GM12872 (cell line): Measurements from ENCODE around the gene SFTA2.

ENCODE experiments used
- CTCF ChIP-seq: IDR thresholded peaks from 3 replicates; pipeline ENCODE4 v1.5.1; 2011; ENCODE audit warnings: low read depth, mild to moderate bottlenecking, low read length, moderate library complexity; ENCODE audit not compliant: insufficient read depth

The SFTA2 gene

GRCh38 chr6:30930506-30930905, 1.5 kb downstream of the SFTA2 start:
- no peak for TF ChIP-seq CTCF

- TF ChIP-seq CTCF = no peak
Observed at GRCh38 chr6:30928677-30929076, 3.3 kb downstream of the SFTA2 start.

DNA sequence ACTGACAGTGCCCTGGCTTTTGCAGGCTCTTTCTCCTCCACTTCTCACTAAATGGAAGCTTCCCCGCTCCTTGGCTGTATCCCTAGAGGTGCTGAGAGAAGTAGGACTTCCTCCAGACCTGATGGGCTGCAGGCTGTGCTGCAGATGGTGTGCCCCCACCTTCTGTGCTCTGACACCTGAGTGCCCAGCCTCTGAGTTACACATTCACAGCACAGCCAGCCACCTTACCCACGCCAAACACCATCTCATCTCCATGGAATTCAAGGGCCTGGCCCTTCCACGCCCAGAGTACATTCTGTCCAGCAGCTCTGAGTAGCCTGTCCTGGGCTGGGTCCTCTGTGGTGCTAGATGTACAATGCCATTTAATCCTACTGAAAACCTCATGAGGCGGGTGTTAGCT, 5.3 kb downstream of the SFTA2 start:
- no peak for TF ChIP-seq CTCF

- TF ChIP-seq CTCF = no peak
Observed at GRCh38 chr6:30922447-30922852, 9.5 kb downstream of the SFTA2 start.

DNA sequence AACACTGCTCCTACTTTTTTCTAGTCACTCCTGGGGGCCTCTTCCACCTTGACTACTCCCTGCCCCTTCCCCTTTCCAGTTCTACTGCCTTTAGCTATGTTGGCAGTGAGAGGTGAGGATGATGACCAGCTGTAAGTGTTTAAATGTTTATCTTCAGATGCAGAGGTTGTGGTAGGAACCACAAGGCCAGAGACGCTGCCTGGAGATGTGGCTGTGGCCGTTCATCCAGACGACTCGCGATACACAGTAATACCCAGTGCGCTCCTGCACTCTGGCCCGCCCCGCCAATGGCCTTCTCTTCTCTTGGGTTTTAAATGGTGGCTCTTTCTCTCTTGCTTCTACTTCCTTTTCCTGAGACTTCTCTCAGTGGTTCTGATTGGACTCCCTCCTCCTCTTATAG, 13.3 kb downstream of the SFTA2 start:
- TF ChIP-seq CTCF = no peak

DNA sequence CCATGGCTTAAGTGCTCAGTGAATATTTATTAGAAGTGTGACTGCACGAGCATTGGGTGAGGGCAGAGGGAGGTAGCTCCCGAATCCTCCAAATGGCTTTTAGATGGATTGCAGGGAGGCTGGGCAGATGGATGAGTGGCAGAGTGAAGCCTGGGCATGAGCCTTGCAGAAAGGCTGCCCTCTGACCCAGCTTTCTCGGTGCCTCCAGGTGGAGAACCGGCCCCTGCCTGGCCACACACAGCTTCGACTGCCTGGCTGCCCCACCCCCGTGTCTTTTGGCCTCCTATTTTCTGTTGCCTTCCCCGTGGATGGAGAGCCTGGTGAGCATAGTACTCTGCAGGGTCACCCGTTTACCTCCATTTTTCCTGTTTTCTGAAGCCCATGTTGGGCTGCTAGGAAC, 14.5 kb downstream of the SFTA2 start:
- no peak for TF ChIP-seq CTCF

DNA sequence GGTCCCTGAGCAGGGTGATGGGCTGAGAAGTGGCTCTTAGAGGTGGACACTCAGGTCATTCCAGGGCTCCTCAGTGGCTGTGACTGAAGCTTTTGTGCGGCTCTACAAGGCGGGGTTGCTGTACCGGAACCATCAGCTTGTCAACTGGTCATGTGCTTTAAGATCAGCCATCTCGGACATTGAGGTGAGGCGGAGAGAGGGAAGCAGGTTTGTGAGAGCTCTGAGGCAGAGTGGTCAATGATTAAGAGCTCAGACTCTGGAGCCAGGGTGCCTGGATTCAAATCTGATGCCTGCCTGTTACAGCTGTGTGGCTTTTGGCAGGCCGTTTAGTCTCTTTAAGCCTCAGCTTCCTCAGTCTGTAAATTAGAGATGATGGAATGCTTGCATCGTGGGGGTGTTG, 14.9 kb downstream of the SFTA2 start:
- TF ChIP-seq CTCF = no peak

DNA sequence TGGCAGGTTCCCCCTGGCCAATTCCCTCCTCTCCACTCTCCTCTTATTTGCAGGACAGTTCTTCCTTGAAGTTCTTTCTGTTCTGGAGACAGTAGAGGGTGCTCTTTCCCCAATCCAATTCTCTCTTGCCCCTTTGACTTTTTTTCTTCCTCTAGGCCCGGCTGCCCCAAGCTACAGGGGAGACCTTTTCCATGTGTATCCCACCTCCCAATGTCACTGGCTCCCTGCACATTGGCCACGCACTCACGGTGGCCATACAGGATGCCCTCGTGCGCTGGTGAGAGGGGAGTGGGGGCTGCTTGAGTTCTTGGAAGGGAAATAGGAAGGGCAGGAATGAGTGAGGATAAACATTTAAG, 16.4 kb downstream of the SFTA2 start:
- TF ChIP-seq CTCF = peak; percentile 66
